Neural cell (in vitro differentiated cells): Measurements from ENCODE around the gene DUSP5.

Experiments
- CTCF ChIP-seq: fragments of 450-650 bp; IDR thresholded peaks from 2 replicates; pipeline ENCODE4 v1.5.1; 2014; ENCODE audit warnings: antibody characterized with exemption, mild to moderate bottlenecking, moderate library complexity; ENCODE audit not compliant: poor library complexity, severe bottlenecking
- EP300 ChIP-seq: fragments of 450-650 bp; conservative IDR thresholded peaks from 2 replicates; pipeline ENCODE4 v1.6.1; 2014; ENCODE audit warnings: antibody characterized with exemption, mild to moderate bottlenecking, moderate library complexity; ENCODE audit not compliant: poor library complexity, severe bottlenecking
- EZH2 ChIP-seq: fragments of 200-600, 300-800 bp; shearing (Covaris generic), sonication (generic); IDR thresholded peaks from 2 replicates; pipeline ENCODE4 v1.6.1; 2014; ENCODE audit warnings: antibody characterized with exemption, low read length, borderline replicate concordance, mild to moderate bottlenecking; ENCODE audit not compliant: insufficient read depth, poor library complexity, severe bottlenecking
- POLR2AphosphoS5 ChIP-seq: IDR thresholded peaks from 2 replicates; pipeline ENCODE4 v1.6.1; 2012
- RAD21 ChIP-seq: fragments of 450-650 bp; conservative IDR thresholded peaks from 2 replicates; pipeline ENCODE4 v1.6.1; 2014; ENCODE audit warnings: antibody characterized with exemption, mild to moderate bottlenecking, moderate library complexity
- SMC3 ChIP-seq: fragments of 450-650 bp; conservative IDR thresholded peaks from 2 replicates; pipeline ENCODE4 v1.6.1; 2014; ENCODE audit warnings: antibody characterized with exemption, mild to moderate bottlenecking, moderate library complexity; ENCODE audit not compliant: poor library complexity
- TAF1 ChIP-seq: IDR thresholded peaks from 2 replicates; pipeline ENCODE4 v1.6.1; 2012; ENCODE audit warnings: low read depth
- TF ChIP-seq, protein P1 (sequence below): IDR thresholded peaks from 2 replicates; pipeline ENCODE4 v1.6.1; 2012; ENCODE audit warnings: borderline replicate concordance

- no peak for TF ChIP-seq POLR2AphosphoS5
- no peak for TF ChIP-seq CTCF
- no peak for TF ChIP-seq EP300
- no peak for TF ChIP-seq TAF1
- no peak for TF ChIP-seq EZH2
- TF ChIP-seq SMC3 = no peak
- no peak for TF ChIP-seq RAD21
- TF ChIP-seq, protein P1, sequence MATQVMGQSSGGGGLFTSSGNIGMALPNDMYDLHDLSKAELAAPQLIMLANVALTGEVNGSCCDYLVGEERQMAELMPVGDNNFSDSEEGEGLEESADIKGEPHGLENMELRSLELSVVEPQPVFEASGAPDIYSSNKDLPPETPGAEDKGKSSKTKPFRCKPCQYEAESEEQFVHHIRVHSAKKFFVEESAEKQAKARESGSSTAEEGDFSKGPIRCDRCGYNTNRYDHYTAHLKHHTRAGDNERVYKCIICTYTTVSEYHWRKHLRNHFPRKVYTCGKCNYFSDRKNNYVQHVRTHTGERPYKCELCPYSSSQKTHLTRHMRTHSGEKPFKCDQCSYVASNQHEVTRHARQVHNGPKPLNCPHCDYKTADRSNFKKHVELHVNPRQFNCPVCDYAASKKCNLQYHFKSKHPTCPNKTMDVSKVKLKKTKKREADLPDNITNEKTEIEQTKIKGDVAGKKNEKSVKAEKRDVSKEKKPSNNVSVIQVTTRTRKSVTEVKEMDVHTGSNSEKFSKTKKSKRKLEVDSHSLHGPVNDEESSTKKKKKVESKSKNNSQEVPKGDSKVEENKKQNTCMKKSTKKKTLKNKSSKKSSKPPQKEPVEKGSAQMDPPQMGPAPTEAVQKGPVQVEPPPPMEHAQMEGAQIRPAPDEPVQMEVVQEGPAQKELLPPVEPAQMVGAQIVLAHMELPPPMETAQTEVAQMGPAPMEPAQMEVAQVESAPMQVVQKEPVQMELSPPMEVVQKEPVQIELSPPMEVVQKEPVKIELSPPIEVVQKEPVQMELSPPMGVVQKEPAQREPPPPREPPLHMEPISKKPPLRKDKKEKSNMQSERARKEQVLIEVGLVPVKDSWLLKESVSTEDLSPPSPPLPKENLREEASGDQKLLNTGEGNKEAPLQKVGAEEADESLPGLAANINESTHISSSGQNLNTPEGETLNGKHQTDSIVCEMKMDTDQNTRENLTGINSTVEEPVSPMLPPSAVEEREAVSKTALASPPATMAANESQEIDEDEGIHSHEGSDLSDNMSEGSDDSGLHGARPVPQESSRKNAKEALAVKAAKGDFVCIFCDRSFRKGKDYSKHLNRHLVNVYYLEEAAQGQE = no peak
These were observed 38.1 kb upstream of the DUSP5 start for GRCh38 chr10:110459600-110459999.
